Muscle of leg (tissue), 11 donors: ENCODE results near the gene SLC35E3. TPM values are rescaled to one million over a fixed set of nuclear protein-coding genes. Genes with fewer than 3 reads are reported as not detected.
"Not testable (repeated sequence)": the region's sequence is repeated elsewhere in the genome, so short reads cannot be mapped to it uniquely, and the experiment has no call there.

Experiments
- DNase-seq: peaks from one replicate; pipeline ENCODE4 v3.0.0; 2013
- H3K27ac ChIP-seq: one replicate; pipeline ENCODE4 v1.5.1; 2013; ENCODE audit warnings: mild to moderate bottlenecking, low read length, control low read depth
- H3K27me3 ChIP-seq: one replicate; pipeline ENCODE4 v1.6.1; 2013; ENCODE audit warnings: low read length; ENCODE audit not compliant: control insufficient read depth, insufficient read depth
- H3K36me3 ChIP-seq: one replicate; pipeline ENCODE4 v1.6.1; 2013; ENCODE audit warnings: low read length; ENCODE audit not compliant: control insufficient read depth, insufficient read depth
- H3K4me1 ChIP-seq: one replicate; pipeline ENCODE4 v1.6.1; 2013; ENCODE audit warnings: low read length; ENCODE audit not compliant: control insufficient read depth, insufficient read depth
- H3K4me3 ChIP-seq: one replicate; pipeline ENCODE4 v1.5.1; 2013; ENCODE audit warnings: low read length, control low read depth
- H3K9me3 ChIP-seq: replicated peaks from 2 replicates; pipeline ENCODE4 v1.6.1; 2013; ENCODE audit warnings: low read depth, low read length; ENCODE audit not compliant: control insufficient read depth
- WGBS: methylation state at CpG from one replicate; pipeline ENCODE4 v1.1.5; 2013; ENCODE audit warnings: missing lambda C conversion rate; ENCODE audit not compliant: insufficient coverage; 5-methylcytosine and 5-hydroxymethylcytosine counted together
- polyA plus RNA-seq, 8 donors: library from polyadenylated mRNA; unstranded; fragments of 120-200 nt; gene quantifications; one replicate each; pipeline versions ENCODE4 v1.2.1 to v1.2.3, GENCODE V29; 2013; ENCODE audit warnings: inconsistent platforms in 1 of 8, low replicate concordance in 1 of 8; ENCODE audit not compliant: insufficient read length in 8 of 8, insufficient read depth in 1 of 8
- total RNA-seq: library from RNA; stranded (reverse); fragments of 120-200 nt; gene quantifications from one replicate; pipeline ENCODE4 v1.2.4, GENCODE V29; 2013

Gene SLC35E3
- total and polyA plus RNA-seq, 9 donors: 11.0 to 24.8 (median 16.6) TPM

DNA sequence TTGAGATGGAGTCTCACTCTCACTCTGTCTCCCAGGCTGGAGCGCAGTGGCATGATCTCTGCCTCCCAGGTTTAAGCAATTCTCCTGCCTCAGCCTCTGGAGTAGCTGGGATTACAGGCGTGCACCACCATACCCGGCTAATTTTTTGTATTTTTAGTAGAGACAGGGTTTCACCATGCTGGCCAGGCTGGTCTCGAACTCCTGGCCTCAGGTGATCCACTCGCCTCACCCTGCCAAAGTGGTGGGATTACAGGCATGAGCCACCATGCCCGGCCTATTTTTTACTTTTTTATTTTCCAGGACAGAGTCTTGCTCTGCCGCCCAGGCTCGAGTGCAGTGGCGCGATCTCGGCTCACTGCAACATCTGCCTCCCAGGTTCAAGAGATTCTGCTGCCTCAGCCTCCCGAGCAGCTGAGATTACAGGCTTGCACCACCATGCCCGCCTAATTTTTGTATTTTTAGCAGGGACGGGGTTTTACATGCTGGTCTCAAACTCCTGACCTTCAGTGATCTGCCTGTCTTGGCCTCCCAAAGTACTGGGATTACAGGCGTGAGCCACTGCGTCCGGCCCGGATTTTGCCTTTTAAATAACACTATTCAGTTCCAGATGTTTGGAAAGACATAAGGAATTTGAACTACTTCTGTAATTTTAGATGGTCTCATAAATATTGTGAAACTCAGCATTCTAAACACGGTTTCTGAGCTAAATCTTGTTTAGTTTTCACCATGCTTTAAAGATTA, 57.1 kb downstream of the SLC35E3 start:
- H3K27ac ChIP-seq, H3K36me3 ChIP-seq, H3K4me3 ChIP-seq, H3K9me3 ChIP-seq, H3K4me1 ChIP-seq, H3K27me3 ChIP-seq: not testable (repeated sequence)
- WGBS: 89% methylated on average over 11 of the region's 19 CpGs
- DNase-seq: peak; percentile 48

DNA sequence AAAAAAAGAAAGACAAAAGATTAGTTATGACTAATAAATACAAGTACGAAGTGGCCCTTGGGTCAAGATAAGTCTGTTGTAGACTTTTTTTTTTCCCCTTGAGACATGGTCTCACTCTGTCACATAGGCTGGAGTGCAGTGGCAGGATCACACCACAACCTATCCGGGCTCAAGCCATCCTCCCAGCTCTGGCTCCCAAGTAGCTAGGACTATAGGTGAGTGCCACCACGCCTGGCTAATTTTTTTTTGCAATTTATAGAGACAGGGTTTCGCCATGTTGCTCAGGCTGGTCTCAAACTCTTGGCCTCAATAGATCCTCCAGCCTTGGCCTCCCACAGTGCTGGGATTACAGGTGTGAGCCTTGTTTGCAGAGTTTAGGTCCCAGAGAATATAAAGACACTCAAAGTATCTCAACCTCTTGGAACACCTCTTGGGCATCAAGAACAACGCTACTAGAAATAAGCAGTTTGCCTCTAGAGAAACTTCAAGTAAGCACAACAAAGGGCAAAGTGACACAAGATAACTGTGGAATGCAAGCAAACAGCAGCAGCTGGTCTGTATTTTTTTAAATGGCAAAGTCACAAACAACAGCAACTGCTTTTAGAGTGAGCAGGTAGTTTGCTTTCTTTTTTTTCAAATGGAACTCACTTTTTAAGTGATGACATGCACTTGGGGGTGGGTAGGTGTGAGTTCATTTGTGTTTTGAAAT, 58.1 kb downstream of the SLC35E3 start:
- Histone ChIP-seq H3K36me3 (no peaks in the 10 kb centered on the region), H3K4me1 (peaks cover 3% of the 10 kb centered on the region), H3K4me3 (no peak overlapping the region), H3K27ac (no peak overlapping the region), H3K9me3 (no peaks in the 10 kb centered on the region), H3K27me3 (no peaks in the 10 kb centered on the region)
- WGBS: 90% methylated on average over 2 of the region's 5 CpGs
- no peak for DNase-seq

DNA sequence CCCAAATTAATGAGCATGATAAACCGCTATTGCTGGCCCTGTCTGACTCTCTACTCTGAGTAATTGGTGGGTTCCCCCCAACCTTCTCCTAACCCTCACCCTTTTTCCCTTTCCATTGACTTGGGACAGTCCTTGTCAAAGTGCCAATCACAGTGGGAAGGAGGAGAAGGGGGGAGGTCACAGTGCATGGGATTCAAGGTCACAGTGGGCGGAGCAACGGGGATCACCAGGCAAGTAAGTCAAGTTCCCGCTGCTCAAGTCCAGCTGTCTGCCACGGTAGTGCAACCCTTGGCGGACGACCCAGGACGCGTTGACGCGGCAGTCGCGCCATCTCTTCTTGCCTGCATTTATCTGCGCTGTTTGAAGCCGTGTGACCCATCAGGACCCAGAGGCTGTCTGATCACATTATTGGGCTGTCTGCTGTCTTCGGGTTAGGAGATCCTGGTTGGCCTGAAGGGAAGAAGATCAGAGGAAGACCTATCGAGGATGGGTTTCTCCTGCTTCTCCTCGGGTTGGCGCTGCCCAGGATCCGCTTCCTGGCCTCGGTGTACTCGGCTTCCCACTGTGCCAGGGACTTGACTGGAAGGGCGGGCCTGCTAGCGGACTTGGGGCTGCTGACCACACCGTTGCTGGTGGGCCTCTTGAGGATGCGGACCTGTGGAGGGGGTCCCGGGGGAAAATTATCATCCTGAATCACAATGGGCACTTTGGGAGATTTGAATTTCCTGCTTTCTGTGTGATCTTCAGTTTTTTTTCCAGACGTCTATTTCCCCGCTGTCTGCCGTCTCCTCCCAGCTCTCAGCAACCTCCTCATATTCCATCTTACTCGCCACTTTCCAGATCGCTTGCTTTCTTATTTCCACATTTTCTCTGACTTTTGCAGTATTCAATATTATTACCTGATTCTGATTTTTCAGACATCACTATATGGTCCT, 58.9 kb downstream of the SLC35E3 start:
- 71% methylated on average over 27 of the region's 32 CpGs for WGBS
- H3K36me3 ChIP-seq: peaks cover 2% of the 10 kb centered on the region

DNA sequence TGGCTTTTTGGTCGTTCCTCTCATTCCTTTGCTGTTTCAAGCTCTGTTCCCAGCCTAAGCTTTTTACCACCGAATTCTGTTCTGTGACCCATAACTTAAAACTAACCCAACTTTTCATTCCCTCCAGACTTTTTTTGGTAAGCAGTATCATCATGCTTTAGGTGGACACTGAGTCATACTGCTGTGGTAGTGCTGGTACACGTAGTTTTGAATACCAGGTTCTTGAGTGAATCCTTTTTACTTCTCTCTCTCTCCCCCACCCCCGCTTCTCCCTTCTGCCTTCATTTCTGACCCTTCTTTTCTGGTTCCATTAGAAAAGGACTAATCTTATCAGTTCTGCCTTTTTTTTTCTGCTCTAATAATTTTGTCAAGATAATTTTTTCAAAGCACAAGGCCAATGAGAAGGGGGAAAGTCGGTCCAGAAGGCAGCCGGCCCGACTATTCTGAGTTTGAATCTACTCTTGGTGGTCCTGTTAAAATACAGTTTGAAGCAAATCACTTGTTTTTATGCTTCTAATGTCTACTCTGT, 59.7 kb downstream of the SLC35E3 start:
- 60% methylated on average over 1 of the region's 7 CpGs for WGBS
- Histone ChIP-seq H3K27me3 (no peaks in the 10 kb centered on the region), H3K9me3 (no peaks in the 10 kb centered on the region), H3K27ac (no peak overlapping the region), H3K36me3 (peaks cover 4% of the 10 kb centered on the region), H3K4me3 (no peak overlapping the region), H3K4me1 (peaks cover 3% of the 10 kb centered on the region)
- no peak for DNase-seq

More for the DNA sequence above, 58.9 kb downstream of the SLC35E3 start:
- peaks cover 3% of the 10 kb centered on the region for H3K4me1 ChIP-seq
- H3K4me3 ChIP-seq: no peak overlapping the region
- DNase-seq: no peak
- no peak overlapping the region for H3K27ac ChIP-seq
- no peaks in the 10 kb centered on the region for H3K9me3 ChIP-seq
- H3K27me3 ChIP-seq: no peaks in the 10 kb centered on the region

DNA sequence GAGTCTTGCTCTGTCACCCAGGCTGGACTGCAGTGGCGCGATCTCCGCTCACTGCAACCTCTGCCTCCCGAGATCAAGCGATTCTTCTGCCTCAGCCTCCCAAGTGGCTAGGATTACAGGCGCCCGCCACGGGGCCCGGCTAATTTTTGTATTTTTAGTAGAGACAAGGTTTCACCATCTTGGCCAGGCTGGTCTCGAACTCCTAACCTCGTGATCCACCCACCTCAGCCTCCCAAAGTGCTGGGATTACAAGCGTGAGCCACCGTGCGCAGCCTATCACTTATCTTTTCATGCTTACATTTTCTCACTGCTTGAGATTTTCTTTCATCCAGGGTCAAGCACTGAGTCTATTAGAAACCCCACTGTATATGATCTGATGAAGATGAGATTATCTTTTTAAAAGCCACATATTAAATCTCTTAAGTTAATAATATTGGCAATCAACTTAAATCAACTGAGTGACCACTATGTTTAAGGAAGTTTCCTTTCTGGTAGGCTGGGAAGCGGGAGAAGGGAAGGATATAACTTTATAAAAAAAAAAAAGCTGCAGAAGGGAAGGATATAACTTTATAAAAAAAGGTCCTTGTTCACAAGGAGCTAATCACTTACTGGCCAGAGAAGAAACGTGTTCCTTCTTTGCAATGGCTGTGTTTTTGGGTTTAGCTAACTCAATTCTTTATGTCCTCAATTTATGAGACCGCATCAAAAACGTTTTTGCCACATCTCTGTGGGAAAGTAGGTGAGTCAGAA, 60.7 kb downstream of the SLC35E3 start:
- no peak for DNase-seq
- WGBS: no CpG with 5 or more reads among the region's 18 CpGs
- Histone ChIP-seq H3K4me3 (no peak overlapping the region), H3K27ac (no peak overlapping the region), H3K4me1 (peaks cover 3% of the 10 kb centered on the region), H3K9me3 (no peaks in the 10 kb centered on the region), H3K27me3 (no peaks in the 10 kb centered on the region), H3K36me3 (peaks cover 5% of the 10 kb centered on the region)

DNA sequence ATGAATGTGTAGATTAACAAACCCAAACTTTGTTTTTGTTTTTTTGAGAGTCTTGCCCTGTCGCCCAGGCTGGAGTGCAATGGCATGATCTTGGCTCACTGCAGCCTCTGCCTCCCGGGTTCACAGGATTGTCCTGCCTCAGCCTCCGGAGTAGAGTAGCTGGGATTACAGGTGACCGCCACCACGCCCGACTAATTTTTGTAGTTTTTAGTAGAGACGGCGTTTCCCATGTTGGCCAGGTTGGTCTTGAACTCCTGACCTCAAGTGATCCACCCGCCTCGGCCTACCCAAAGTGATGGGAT, 61.2 kb downstream of the SLC35E3 start:
- not testable (repeated sequence) for H3K4me1 ChIP-seq, H3K27me3 ChIP-seq, DNase-seq, H3K36me3 ChIP-seq, H3K9me3 ChIP-seq
- Histone ChIP-seq H3K4me3 (peak overlapping the region; percentile 99), H3K27ac (peak overlapping the region; percentile 99)
- WGBS: 22% methylated on average over 10 of the region's 10 CpGs

DNA sequence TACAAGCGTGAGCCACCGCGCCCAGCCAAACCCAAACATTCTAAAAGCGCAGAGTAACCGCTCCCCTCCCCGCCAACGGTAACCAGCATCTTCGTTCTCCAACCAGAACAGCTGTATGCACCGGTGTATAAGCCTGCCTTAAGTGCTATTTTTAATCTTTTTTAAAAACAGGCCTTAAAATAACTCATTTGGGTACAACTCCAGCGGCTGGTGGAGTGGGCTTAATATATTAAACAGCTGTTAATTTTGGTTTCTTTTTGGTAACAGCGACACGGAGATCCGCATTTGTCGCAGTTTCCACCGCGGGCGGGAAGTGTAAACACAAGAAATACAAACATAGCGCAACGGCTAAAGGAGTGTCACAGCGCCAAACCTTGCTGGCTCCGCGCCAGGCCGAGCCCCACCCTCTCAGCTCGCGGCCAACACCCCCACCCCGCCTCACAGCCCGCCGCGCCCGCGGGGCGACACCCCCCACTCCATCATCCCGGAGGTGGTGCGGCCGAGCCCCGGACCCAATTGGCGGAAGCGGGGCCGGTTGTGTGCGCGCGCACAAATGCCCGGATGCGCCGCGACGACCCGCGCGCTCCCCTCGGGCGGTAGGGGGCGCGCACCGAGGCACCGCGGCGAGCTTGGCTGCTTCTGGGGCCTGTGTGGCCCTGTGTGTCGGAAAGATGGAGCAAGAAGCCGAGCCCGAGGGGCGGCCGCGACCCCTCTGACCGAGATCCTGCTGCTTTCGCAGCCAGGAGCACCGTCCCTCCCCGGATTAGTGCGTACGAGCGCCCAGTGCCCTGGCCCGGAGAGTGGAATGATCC, 61.8 kb downstream of the SLC35E3 start, which contains the start of gene MDM2:
MDM2 (plus strand) TSS at position 602 of the 812 bp plus-strand sequence. CDS start 301 bp downstream, outside the sequence.
- Histone ChIP-seq H3K4me1 (peaks cover 3% of the 10 kb centered on the region), H3K4me3 (peak within 1 kb of the TSS; percentile 99), H3K27ac (peak within 1 kb of the TSS; percentile 99), H3K9me3 (no peaks in the 10 kb centered on the region), H3K36me3 (peaks cover 12% of the 10 kb centered on the region), H3K27me3 (no peaks in the 10 kb centered on the region)
- 0% methylated on average over 66 of the region's 72 CpGs for WGBS
- DNase-seq: peak; percentile 97

DNA sequence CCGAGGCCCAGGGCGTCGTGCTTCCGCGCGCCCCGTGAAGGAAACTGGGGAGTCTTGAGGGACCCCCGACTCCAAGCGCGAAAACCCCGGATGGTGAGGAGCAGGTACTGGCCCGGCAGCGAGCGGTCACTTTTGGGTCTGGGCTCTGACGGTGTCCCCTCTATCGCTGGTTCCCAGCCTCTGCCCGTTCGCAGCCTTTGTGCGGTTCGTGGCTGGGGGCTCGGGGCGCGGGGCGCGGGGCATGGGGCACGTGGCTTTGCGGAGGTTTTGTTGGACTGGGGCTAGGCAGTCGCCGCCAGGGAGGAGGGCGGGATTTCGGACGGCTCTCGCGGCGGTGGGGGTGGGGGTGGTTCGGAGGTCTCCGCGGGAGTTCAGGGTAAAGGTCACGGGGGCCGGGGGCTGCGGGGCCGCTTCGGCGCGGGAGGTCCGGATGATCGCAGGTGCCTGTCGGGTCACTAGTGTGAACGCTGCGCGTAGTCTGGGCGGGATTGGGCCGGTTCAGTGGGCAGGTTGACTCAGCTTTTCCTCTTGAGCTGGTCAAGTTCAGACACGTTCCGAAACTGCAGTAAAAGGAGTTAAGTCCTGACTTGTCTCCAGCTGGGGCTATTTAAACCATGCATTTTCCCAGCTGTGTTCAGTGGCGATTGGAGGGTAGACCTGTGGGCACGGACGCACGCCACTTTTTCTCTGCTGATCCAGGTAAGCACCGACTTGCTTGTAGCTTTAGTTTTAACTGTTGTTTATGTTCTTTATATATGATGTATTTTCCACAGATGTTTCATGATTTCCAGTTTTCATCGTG, 62.6 kb downstream of the SLC35E3 start:
- H3K36me3 ChIP-seq: peaks cover 16% of the 10 kb centered on the region
- H3K27ac ChIP-seq: peak overlapping the region; percentile 99
- peak; percentile 95 for DNase-seq
- no peaks in the 10 kb centered on the region for H3K27me3 ChIP-seq
- peak overlapping the region; percentile 99 for H3K4me3 ChIP-seq
- H3K4me1 ChIP-seq: peaks cover 3% of the 10 kb centered on the region
- under 1% methylated on average over 45 of the region's 61 CpGs for WGBS
- H3K9me3 ChIP-seq: no peaks in the 10 kb centered on the region
